Measurements from ENCODE around the gene TYK2. TPM values are rescaled to one million over a fixed set of nuclear protein-coding genes. Genes with fewer than 3 reads are reported as not detected.

TYK2 gene
- total RNA-seq, 4 donors from 2014 or later, result 22.0 to 112 (median 67.8) TPM

DNA sequence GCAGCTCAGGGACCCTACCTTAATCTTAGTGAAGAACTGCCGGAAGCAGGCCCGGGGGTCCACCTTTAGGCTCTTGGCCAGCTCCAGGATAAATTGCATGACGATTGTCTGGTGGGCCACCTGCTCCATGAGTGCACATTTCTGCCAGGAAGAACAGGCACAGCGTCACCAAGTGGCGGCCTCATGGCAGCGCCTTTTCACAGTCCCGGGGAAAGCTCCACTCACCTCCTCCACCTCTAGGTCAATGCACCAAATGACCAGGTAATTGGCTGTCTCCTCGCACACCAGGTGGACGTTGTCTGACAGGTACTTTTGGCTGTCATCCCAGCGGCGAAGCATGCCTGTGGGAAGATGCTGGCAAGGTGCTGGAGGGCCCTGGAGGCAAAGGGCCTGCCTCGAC, 14.6 kb upstream of the TYK2 start:
- DNase-seq, result no peak
- TF ChIP-seq CTCF (IDR thresholded peaks at IDR 0.05) (no peak), POLR2A (IDR thresholded peaks at IDR 0.05) (no peak)
- Histone ChIP-seq H3K27ac (no peak overlapping the region), H3K27me3 (no peaks in the 10 kb centered on the region), H3K9me3 (no peaks in the 10 kb centered on the region), H3K4me1 (no peaks in the 10 kb centered on the region), H3K4me3 (no peak overlapping the region), H3K36me3 (no peaks in the 10 kb centered on the region)
- intact Hi-C loops (cut with DNase I; ENCODE audit: low total_unique reads), result no loop called here

DNA sequence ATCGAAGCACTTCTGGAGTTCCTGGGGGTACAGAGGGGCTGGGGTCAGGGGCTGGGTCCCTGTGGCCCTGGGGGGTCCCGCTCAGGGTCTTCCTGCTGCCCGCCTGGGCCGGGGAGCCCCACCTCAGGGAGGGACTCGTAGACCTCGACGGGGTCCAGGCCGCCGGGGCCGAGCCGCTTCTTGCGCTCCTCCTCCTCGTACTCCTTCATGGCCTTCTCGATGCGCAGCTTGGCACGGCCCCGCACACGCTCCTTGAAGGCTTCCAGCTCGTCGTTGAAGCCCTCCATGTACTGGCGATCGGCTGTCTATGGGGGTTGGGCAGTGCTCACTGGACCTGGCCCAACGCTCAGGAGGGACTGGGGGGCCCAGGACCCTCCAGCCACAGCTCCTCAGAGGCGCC, 12.8 kb upstream of the TYK2 start:
- intact Hi-C loops (cut with DNase I; ENCODE audit: low total_unique reads), result no loop called here
- H3K36me3 ChIP-seq, result no peaks in the 10 kb centered on the region

GRCh38 chr19:10392120-10392519, 11.7 kb upstream of the TYK2 start:
- no peaks in the 10 kb centered on the region for H3K27me3 ChIP-seq
- H3K4me1 ChIP-seq, result peaks cover 0 to 6% of the 10 kb centered on the region in 2 donors
- no peak overlapping the region for H3K4me3 ChIP-seq
- intact Hi-C loops (cut with DNase I; ENCODE audit: low total_unique reads), result no loop called here
- TF ChIP-seq CTCF (IDR thresholded peaks at IDR 0.05) (no peak), POLR2A (IDR thresholded peaks at IDR 0.05) (no peak)
- no peak overlapping the region for H3K27ac ChIP-seq
- no peak for DNase-seq
- H3K9me3 ChIP-seq, result no peaks in the 10 kb centered on the region
- H3K36me3 ChIP-seq, result no peaks in the 10 kb centered on the region

More for the DNA sequence above, 12.8 kb upstream of the TYK2 start:
- Histone ChIP-seq H3K9me3 (no peaks in the 10 kb centered on the region), H3K4me1 (peaks cover 0 to 6% of the 10 kb centered on the region in 2 donors), H3K4me3 (no peak overlapping the region), H3K27ac (no peak overlapping the region), H3K27me3 (no peaks in the 10 kb centered on the region)
- TF ChIP-seq CTCF (IDR thresholded peaks at IDR 0.05) (no peak), POLR2A (IDR thresholded peaks at IDR 0.05) (no peak)
- no peak for DNase-seq

DNA sequence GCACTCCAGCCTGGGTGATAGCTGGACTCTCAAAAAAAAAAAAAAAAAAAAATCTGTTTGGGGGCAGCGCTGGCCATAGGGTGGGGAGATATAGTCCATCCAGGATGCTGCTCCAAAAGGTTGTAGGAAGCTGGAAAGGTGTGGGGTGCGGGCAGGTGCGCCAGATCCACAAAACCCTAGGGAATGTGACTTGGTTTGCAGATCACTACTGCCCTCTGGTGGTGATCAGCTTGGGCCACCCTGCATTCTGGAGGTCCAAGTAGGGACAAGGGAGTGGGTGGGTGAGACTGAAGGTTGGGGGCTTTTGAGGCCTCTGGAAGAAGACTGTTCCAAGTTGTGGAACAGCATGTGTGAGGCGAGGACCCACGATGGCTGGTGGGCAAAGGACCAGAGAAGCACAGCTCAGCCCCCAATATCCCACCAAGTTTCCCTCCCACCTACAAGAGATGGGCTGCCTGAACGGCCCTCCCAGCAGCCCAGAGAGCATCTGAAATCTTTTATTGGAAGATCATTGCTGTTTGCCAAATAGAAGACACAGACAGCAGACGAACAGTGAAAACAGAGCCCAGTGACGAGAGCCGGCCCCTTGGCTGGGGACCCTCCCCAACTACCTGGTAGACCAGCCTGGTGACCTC, 10.4 kb upstream of the TYK2 start:
- no peak overlapping the region for H3K4me3 ChIP-seq
- intact Hi-C loops (cut with DNase I; ENCODE audit: low total_unique reads), result no loop called here
- H3K27ac ChIP-seq, result no peak overlapping the region
- peaks cover 0 to 6% of the 10 kb centered on the region in 2 donors for H3K4me1 ChIP-seq
- H3K36me3 ChIP-seq, result no peaks in the 10 kb centered on the region
- H3K9me3 ChIP-seq, result no peaks in the 10 kb centered on the region
- DNase-seq, result peak; percentile 59 to 72
- TF ChIP-seq POLR2A (IDR thresholded peaks at IDR 0.05) (no peak), CTCF (IDR thresholded peaks at IDR 0.05) (peak; percentile 74 to 83 (median 76))
- H3K27me3 ChIP-seq, result no peaks in the 10 kb centered on the region

DNA sequence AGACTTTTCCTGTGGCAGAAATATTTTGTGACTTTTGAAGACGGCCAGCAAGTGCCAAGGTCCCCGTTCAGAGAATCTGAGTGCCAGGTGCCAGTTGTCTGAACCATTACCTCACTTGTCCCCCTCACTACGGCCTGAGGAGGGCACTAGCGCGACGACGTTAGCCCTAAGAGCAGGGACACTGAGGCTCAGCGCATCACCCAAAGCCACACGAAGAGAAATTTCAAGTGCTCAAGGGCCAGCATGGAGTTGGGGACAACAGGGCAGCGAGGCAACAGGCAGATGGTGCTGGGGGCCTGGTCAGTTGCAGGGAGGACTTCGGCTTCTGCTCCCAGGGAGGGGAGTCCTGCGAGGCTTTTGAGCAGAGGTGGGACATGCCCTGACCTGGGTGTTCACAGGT, 9.5 kb upstream of the TYK2 start:
- intact Hi-C loops (cut with DNase I; ENCODE audit: low total_unique reads), result loop anchor here (2.0 to 10.0 kb wide), 2 partner anchors 55 to 121 kb away; partner anchors contain the start of genes ICAM3 and RAVER1
- H3K27ac ChIP-seq, result no peak overlapping the region
- H3K27me3 ChIP-seq, result no peaks in the 10 kb centered on the region
- TF ChIP-seq CTCF (IDR thresholded peaks at IDR 0.05) (no peak), POLR2A (IDR thresholded peaks at IDR 0.05) (no peak)
- no peaks in the 10 kb centered on the region for H3K36me3 ChIP-seq
- no peak overlapping the region for H3K4me3 ChIP-seq
- no peaks in the 10 kb centered on the region for H3K9me3 ChIP-seq
- no peak for DNase-seq
- H3K4me1 ChIP-seq, result peaks cover 0 to 6% of the 10 kb centered on the region in 2 donors
